Liver (tissue), 9 donors: Measurements from ENCODE around the gene MKKS. TPM values are rescaled to one million over a fixed set of nuclear protein-coding genes. Genes with fewer than 3 reads are reported as not detected.

Experiments
- DNase-seq: peaks from one replicate; pipeline ENCODE4 v3.0.0-alpha.2; 2017; ENCODE audit warnings: low spot score
- H3K27ac ChIP-seq, 2 donors: one replicate each; pipeline ENCODE4 v1.7.0; 2013; ENCODE audit warnings: inconsistent platforms in 2 of 2, low read length in 2 of 2, control low read depth in 1 of 2, low read depth in 1 of 2, mild to moderate bottlenecking in 1 of 2
- H3K27me3 ChIP-seq, 4 donors: one replicate each; pipeline versions ENCODE4 v1.6.1 to v1.7.0; 2013; ENCODE audit warnings: low read length in 3 of 4, inconsistent platforms in 1 of 4, mild to moderate bottlenecking in 1 of 4, moderate library complexity in 1 of 4; ENCODE audit not compliant: control insufficient read depth in 4 of 4, insufficient read depth in 4 of 4
- H3K36me3 ChIP-seq, 4 donors: one replicate each; pipeline versions ENCODE4 v1.6.1 to v1.7.0; 2013; ENCODE audit warnings: low read length in 3 of 4, mild to moderate bottlenecking in 3 of 4, low read depth in 1 of 4, moderate library complexity in 1 of 4; ENCODE audit not compliant: control insufficient read depth in 4 of 4, insufficient read depth in 3 of 4
- H3K4me1 ChIP-seq, 4 donors: one replicate each; pipeline versions ENCODE4 v1.6.1 to v1.7.0; 2013; ENCODE audit warnings: low read length in 3 of 4, mild to moderate bottlenecking in 3 of 4, moderate library complexity in 1 of 4; ENCODE audit not compliant: control insufficient read depth in 4 of 4, insufficient read depth in 4 of 4
- H3K4me3 ChIP-seq, 3 donors: one replicate each; pipeline versions ENCODE4 v1.6.1 to v1.7.0; 2013; ENCODE audit warnings: low read length in 3 of 3, control low read depth in 1 of 3, low read depth in 1 of 3, mild to moderate bottlenecking in 1 of 3
- H3K9ac ChIP-seq, 2 donors: one replicate each; pipeline ENCODE4 v1.7.0; 2013; ENCODE audit warnings: low read length in 2 of 2, mild to moderate bottlenecking in 2 of 2, moderate library complexity in 2 of 2, control low read depth in 1 of 2, low read depth in 1 of 2
- H3K9me3 ChIP-seq, 4 donors: one replicate each; pipeline versions ENCODE4 v1.6.1 to v1.7.0; 2013; ENCODE audit warnings: low read length in 3 of 4; ENCODE audit not compliant: control insufficient read depth in 4 of 4
- ATF3 ChIP-seq: IDR thresholded peaks from 2 replicates; pipeline ENCODE4 v1.6.1; 2016; ENCODE audit warnings: antibody characterized with exemption
- EGR1 ChIP-seq, 2 donors: IDR thresholded peaks; 2 replicates each; pipeline ENCODE4 v1.6.1; 2016 to 2018; ENCODE audit warnings: antibody characterized with exemption in 2 of 2, low read depth in 2 of 2
- FOXA1 ChIP-seq: IDR thresholded peaks from 2 replicates; pipeline ENCODE4 v1.6.1; 2016; ENCODE audit warnings: antibody characterized with exemption
- GABPA ChIP-seq, 2 donors: IDR thresholded peaks in 1 of 2; conservative IDR thresholded peaks in 1 of 2; 2 replicates each; pipeline ENCODE4 v1.6.1; 2016; ENCODE audit warnings: antibody characterized with exemption in 2 of 2, mild to moderate bottlenecking in 1 of 2, moderate library complexity in 1 of 2
- HNF4A ChIP-seq, 2 donors: conservative IDR thresholded peaks; 2 replicates each; pipeline ENCODE4 v1.6.1; 2016; ENCODE audit warnings: antibody characterized with exemption in 2 of 2, mild to moderate bottlenecking in 2 of 2
- HNF4G ChIP-seq: IDR thresholded peaks from 2 replicates; pipeline ENCODE4 v1.6.1; 2016; ENCODE audit warnings: antibody characterized with exemption
- JUND ChIP-seq, 2 donors: IDR thresholded peaks; 2 replicates each; pipeline ENCODE4 v1.6.1; 2016; ENCODE audit warnings: antibody characterized with exemption in 2 of 2
- NR2F2 ChIP-seq: IDR thresholded peaks from 2 replicates; pipeline ENCODE4 v1.6.1; 2016; ENCODE audit warnings: antibody characterized with exemption
- RAD21 ChIP-seq, 2 donors: IDR thresholded peaks; 2 replicates each; pipeline ENCODE4 v1.6.1; 2016; ENCODE audit warnings: antibody characterized with exemption in 2 of 2, mild to moderate bottlenecking in 2 of 2
- REST ChIP-seq: IDR thresholded peaks from 2 replicates; pipeline ENCODE4 v1.6.1; 2016; ENCODE audit warnings: antibody characterized with exemption, mild to moderate bottlenecking
- RXRA ChIP-seq, 2 donors: IDR thresholded peaks; 2 replicates each; pipeline ENCODE4 v1.6.1; 2017 to 2018; ENCODE audit warnings: antibody characterized with exemption in 2 of 2, mild to moderate bottlenecking in 1 of 2
- YY1 ChIP-seq: IDR thresholded peaks from 2 replicates; pipeline ENCODE4 v1.6.1; 2016; ENCODE audit warnings: antibody characterized with exemption, mild to moderate bottlenecking
- WGBS: extraction: QIAGEN DNeasy Blood & Tissue Kit; methylation state at CpG from one replicate; pipeline ENCODE4 v1.1.7; 2013; 5-methylcytosine and 5-hydroxymethylcytosine counted together
- polyA plus RNA-seq, 2 donors: library from polyadenylated mRNA; stranded (reverse) in 1 of 2; unstranded in 1 of 2; fragments of 200-250 nt in 1 of 2; fragments of >200 nt in 1 of 2; fragmentation: Nextera tagmentation in 1 of 2; extraction: Ambion mirVana in 1 of 2; gene quantifications; one replicate each; pipeline versions ENCODE4 v1.2.1 to v1.2.3, GENCODE V29; 2013 to 2015
- total RNA-seq, 2 donors: library from RNA; depleted of rRNA; stranded (reverse); fragments of >200 nt; gene quantifications; one replicate each; pipeline ENCODE4 v1.2.3, GENCODE V29; 2014
- TF ChIP-seq, protein P1 (sequence below): IDR thresholded peaks from 2 replicates; pipeline ENCODE4 v1.6.1; 2016; ENCODE audit warnings: antibody characterized with exemption
- donor health status: healthy.
- donor health status: healthy.
- donor health status: healthy.
- donor health status: healthy.
- donor health status: healthy.

Gene MKKS
- total and polyA plus RNA-seq, 4 donors = 8.3 to 19.1 (median 14.7) TPM

DNA sequence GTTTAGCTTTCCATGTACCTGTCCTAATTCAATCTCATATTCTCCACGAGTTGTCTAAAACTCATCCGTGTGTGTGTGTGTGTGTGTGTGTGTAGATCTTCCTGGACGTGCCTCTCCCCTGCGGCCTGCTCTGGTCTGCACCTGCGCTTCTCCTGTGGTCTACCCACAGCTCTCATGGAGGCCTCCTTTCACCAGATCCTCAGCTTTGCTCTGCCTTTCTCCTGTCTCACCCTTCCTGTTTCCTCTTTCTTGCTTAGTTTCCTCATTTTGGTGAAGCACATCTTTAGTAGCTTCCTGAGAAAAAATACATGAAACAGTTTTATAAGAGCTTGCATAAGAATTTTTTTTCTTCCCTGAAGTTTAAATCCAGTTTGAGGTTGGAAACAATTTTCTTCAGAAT, 19.2 kb upstream of the MKKS start:
- Histone ChIP-seq H3K27me3 (no peaks in the 10 kb centered on the region), H3K4me3 (no peak overlapping the region), H3K4me1 (peaks cover 3 to 4% (median 3%) of the 10 kb centered on the region in 4 donors), H3K9me3 (no peaks in the 10 kb centered on the region), H3K36me3 (no peaks in the 10 kb centered on the region), H3K27ac (no peak overlapping the region), H3K9ac (no peak overlapping the region)
- no peak for DNase-seq
- WGBS = 73% methylated on average over 5 of the region's 5 CpGs
- no peak for TF ChIP-seq EGR1 (IDR thresholded peaks at IDR 0.05; ENCODE audit: low read depth in 2 of 2)
- no peak for TF ChIP-seq JUND (IDR thresholded peaks at IDR 0.05)
- TF ChIP-seq FOXA1 = no peak
- no peak for TF ChIP-seq NR2F2
- no peak for TF ChIP-seq RAD21 (IDR thresholded peaks at IDR 0.05)
- TF ChIP-seq YY1 = no peak
- TF ChIP-seq, protein P1, sequence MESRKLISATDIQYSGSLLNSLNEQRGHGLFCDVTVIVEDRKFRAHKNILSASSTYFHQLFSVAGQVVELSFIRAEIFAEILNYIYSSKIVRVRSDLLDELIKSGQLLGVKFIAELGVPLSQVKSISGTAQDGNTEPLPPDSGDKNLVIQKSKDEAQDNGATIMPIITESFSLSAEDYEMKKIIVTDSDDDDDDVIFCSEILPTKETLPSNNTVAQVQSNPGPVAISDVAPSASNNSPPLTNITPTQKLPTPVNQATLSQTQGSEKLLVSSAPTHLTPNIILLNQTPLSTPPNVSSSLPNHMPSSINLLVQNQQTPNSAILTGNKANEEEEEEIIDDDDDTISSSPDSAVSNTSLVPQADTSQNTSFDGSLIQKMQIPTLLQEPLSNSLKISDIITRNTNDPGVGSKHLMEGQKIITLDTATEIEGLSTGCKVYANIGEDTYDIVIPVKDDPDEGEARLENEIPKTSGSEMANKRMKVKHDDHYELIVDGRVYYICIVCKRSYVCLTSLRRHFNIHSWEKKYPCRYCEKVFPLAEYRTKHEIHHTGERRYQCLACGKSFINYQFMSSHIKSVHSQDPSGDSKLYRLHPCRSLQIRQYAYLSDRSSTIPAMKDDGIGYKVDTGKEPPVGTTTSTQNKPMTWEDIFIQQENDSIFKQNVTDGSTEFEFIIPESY = no peak
- TF ChIP-seq ATF3 = no peak
- TF ChIP-seq HNF4A (conservative IDR thresholded peaks at IDR 0.05) = no peak

DNA sequence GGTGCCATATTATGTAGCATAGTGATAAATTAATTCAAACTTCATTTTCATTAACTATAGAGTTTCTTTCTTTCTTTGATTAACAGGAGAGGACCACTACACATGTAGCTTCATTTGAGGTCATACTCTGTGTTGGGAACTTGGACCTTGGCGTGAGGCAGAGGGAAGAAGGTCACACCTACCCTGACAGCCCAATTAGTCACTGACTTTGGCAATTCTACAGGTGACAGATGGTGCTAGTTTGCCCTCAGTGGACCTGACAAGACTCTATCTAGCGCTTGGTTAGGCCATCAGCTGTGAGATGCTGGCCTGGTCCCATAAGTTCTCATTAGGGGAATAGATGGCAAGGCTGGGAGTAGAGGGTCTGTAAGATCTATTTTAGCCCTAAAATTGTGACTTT, 15.2 kb upstream of the MKKS start:
- DNase-seq = no peak
- Histone ChIP-seq H3K4me1 (peaks cover 3 to 8% (median 5%) of the 10 kb centered on the region in 4 donors), H3K36me3 (no peaks in the 10 kb centered on the region), H3K4me3 (no peak overlapping the region), H3K27me3 (no peaks in the 10 kb centered on the region), H3K27ac (no peak overlapping the region), H3K9ac (no peak overlapping the region), H3K9me3 (no peaks in the 10 kb centered on the region)
- WGBS = 95% methylated on average over 2 of the region's 2 CpGs
- TF ChIP-seq, protein P1 = no peak
- TF ChIP-seq REST (no peak), FOXA1 (no peak), RXRA (IDR thresholded peaks at IDR 0.05) (no peak), HNF4G (no peak), RAD21 (IDR thresholded peaks at IDR 0.05) (no peak), GABPA (IDR thresholded peaks at IDR 0.05 in 1 of 2, conservative IDR thresholded peaks at IDR 0.05 in 1 of 2) (no peak), NR2F2 (no peak), JUND (IDR thresholded peaks at IDR 0.05) (no peak), ATF3 (no peak)
